Stimulated activated CD8-positive, alpha-beta memory T cell treated with anti-CD3 and anti-CD28 coated beads, Interleukin-15, amount 100 ng/mL, for 4 hours (primary cell): Measurements from ENCODE around the gene ADAMTS14.

Experiments used
- DNase-seq, 2 donors: peaks; one replicate each; pipeline ENCODE4 v3.0.0-alpha.2; 2020; ENCODE audit warnings: low read depth in 2 of 2

The ADAMTS14 gene

DNA sequence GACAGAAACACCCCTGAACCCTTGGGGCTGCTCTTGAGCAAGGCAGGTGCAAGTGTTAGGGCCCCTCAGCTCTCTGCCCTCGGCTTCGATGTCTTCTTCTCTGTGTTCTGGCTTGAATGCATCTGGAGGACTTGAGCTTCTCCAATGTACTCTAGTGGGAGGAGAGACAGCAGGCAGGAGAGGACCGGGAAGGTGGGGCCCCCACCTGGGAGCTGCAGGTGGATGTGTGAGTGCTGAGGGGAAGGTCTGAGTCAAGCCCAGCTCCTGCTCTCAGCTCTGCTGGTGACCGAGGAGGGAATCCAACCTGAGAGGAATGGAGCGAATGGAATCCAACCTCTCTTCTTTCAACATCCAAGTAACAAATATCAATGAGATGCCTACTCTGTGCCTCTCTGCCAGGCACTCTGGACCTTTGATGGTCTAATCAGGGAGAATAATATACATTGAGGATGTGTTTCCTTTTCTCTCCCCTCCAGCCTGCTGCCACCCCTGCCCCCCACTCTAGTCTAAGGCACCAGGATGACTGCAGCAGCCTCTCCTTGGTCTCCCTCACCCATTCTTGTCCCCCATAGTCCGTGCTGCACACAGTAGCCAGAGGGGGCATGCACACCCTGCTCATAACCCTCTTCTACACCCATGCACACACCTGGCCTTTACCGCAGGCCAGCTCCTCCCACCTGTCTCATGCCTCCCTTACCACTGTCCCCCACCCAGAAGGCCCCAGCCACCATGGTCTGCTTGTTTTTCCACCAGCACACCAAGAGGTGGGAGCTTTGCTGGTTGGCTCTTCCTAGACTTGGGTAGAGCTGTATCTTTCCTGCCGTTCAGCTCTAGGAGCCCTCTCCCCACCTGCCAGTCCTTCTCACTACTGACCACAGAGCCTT, 99.2 kb downstream of the ADAMTS14 start:
- no peak for DNase-seq

DNA sequence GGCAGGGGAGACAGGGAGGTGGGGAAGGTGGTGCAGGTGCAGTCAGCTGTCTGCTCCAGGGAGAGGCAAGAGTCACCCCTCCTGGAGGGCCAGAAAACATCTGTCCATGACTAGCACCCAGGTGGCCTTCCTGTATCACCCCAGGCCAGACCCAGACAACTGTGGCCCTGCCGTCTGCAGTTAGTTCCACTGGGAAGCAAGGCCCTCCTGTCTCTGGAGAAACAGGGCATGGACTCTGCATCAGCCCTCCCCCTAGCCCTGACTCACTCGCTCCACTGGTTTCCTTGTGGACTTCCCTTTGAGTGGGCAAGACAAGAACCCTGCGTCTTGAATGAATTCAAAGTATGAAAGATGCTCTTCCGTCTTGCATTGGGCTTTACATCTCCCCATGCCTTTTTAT, 100.3 kb downstream of the ADAMTS14 start:
- no peak for DNase-seq

DNA sequence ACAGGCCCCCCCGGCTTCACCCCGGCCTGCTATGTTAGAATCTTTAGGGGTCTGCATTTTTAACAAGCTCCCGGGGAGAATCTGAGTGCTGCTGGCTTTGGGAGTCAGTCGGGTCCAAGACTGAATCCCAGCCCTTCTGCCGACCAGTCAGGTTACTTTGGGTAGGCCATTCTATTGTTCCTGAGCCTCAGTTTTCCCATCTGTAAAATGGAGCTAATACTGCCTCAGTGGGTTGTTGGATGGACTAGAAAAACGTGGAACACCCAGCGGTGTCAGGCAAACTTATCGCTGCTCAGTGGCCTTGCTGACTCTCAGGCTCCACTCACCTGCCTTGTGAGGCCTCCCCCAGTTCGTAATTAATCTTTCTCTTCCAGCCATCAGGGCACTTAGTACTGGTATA, 101.2 kb downstream of the ADAMTS14 start:
- no peak for DNase-seq

DNA sequence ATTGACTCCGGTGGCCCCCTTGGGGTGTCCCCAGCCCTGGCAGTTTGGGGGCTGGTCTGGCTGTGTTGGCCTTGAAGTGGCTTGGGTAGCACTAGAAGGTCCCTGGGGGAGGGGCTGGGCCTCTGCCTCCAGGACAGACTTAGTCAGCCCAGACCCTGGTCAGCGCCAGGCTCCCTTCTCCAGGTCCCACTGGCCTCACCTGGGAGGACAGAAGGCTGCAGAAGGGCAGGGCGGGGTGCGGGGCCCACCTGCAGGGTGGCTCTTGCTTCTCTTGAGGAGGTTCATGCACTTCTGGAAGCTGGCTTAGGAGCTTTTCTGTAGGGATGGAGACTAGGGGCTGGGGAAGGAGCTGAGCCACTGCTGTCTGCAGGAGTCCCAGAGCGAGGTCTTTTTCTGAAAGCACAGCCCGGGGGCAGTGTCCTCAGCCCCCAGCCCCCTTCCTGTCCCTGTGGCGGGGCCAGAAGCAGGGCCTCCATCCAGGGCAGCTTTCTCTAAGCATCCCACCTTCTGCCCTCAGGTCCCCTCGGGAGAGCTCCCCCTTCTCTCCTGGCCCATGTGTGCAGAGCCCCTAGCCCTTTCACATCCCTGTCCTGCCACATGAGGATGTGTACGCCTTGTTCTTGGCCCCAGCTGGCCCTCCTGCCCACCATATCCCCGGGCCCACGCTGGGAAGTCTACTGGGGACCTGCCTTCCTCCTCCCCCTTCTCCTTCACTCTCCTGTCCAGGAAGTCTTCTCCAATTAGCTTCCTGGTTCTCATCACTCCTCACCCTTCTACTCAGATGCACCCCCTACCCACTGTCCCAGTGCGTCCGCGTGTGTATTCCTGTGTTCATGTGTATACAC, 101.9 kb downstream of the ADAMTS14 start:
- no peak for DNase-seq

DNA sequence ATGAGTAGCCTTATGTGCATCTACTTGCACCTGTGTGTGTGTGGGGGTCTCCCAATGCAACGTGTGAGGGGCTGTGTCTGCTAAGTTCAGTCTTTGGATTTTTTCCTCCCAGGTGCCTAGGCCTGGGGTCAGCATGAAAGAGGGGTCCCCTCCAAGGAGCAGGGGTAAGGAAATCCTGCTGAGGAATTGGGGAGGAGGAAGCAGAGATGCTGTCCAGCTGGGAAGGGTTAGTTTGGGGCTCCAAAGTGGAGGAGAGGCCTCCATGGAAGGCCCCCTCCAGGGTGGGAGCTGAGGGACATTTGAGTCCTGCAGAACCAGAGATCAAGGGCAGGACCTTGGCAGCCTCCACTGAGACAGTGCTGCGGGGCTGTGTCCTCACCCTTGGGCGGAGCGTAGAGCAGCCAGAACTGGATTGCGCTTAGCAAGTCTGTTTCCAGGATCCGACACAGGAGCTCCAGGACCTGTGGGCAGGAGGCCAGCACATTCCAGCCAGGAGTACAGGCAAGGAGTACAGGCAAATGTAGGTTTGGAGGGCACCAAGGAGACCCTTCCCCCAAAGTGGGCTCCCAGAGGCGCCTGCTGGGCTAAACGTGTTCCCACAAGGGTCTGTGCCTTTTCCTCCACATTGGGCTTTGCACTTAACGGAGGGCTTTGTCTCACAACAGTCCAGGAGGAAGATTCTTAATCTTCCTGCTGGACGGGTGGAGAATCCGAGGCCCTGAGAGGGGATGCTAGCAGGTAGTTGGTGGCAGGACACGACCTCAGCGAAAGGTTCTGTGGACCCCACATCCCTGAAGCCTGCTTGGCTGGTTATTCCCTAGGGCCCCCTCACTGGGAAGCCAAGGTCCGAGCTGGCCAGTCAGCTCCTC, 102.7 kb downstream of the ADAMTS14 start:
- DNase-seq, result no peak

DNA sequence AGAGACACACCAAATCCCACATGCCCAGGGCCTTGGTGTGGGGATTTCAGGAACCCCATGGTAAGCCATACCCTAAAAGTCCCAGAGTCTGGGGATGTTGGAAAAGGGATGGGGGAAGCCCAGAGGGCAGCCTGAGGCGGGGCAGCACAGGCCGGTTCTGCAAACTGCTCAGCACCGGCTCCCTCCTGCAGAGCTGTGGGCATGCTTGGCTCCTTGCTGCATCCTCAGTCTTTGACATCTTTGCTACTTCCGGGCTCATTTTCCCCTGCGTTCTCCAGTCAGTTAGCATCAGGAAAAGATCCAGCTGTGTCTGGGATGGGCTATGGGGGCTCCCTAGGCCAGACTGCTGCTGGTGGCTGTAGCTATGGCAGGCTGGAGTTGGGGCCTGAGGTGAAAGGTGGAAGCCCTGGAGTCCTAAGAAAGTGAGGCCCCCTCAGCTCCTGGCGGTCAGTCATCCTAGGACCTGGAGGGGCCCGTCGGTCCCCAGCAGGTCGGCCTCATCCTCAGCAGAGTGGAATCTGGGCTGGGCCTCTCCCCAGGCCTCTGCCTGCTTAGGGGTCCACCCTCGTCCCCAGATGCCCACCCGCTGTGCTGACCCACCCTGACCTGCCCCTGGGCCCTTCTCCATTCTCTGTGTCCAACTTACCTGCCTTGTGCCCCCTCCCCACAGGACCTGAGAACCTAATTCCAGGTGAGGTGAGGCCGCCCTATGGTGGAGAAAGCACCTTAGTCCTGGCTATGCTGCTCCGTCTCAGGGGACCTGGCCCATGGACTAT, 103.6 kb downstream of the ADAMTS14 start:
- no peak for DNase-seq

DNA sequence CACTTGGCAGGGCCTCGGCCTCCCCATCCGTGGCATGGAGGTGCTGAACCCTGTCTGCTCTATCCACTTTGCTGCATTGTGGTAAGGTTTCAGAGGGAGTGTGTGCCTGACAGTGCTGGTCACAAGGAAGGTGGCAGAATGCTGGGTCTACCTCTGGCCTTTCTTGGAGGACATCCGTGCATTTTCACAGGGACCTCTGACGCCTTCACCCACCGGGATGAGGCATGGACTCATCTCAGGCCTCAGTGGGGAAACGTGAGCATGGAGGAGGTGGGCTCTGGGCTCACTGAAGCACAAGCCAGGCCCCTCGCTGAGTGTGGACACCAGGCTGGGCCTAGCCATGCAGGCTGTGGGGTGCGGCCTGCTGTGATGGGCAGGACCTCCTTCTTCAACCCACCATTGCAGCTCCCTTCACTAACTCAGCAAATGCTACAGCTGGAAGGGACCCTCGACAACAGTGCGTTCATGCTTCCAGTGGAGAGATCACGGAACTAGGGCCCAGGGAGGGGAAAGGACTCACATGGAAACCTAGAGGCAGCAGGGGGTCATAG, 104.2 kb downstream of the ADAMTS14 start:
- no peak for DNase-seq

DNA sequence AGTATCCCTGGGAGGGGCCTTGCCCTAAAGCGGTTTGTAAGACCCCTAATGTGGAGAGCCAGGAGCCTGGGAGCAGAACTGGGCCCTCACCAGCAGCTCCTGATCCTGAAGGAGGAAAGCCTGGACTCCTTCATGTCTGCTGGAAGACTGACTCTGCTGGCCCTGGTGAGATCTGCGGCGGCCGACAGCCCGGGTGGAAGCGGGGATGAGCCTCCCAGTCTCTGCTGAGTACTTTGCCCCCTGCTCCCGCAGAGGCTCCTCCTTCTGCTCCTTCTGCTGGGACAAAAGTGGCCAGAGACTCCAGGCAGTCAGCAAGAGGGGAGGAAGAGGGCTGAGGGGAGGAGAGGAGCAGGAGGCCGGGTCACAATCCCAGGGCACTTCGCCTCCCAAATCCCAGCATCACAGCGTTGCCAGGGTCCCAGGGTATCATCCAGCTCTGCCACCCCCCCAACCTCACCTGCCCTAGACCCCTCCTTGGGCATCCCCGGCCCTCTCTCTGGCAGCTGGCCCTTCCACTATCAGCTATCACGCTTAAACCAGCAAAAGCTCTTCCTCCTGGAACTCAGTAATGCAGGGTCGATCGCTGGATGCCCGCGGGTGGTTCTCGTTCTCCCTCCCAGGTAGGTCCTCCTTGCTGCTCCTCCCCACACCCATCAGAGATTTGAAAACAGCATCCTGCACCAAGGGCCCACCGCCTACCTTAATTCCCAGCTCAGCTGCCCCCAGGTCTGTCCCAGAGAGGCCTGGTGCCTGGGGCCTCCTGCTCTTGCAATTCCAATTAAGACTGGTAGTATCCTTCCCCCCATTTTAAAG, 105.0 kb downstream of the ADAMTS14 start:
- no peak for DNase-seq

DNA sequence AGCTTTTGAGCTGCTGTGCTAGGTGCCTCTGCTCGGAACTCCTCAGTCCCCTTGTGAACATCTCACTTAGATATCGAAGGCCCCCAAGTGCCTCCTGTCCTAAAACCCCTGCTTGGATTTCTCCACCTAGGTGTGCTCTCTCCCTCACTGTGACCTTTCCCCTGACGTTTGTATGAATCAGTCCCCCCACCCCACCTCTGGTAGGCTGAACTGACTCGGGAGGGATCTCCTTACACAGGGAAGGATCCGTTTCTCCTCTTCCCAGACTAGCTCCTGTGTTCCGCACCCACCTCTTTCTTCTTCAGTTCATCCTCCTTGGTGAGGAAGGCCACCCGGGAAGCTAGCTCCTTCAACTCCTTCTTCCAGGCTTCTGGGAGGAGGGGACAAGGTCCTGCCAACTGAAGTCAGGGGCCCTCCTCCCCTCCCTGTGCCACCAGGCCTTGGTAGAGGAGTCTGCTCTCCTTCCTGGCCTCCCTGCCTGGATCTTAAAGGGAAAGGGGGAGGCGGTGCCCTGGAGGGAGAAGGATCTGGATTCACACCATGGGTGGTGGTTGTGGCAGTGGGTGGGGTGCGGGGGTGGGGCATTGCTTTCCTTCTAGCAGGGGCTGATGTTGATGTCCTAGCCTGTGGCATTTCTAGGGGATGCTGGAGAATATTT, 106.1 kb downstream of the ADAMTS14 start:
- no peak for DNase-seq

DNA sequence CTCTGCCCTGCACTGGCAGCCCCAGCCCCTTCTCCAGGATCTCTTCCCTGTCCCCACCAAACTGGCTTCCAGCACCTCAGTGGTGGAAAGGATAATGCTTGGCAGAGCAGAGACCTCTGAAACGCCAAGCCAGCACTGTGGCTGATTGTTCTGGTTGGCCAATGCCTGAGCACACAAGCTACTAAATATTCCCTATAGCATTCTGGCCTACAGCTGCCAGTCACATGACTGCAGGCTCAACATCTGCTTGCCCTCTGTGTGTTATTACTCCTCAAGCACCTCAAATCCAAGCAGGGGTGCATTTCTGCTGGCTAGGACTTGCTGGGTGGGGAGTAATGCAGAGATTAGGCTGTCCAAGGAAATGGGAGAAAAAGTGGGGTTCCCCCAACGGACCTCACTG, 106.8 kb downstream of the ADAMTS14 start:
- DNase-seq, result no peak

DNA sequence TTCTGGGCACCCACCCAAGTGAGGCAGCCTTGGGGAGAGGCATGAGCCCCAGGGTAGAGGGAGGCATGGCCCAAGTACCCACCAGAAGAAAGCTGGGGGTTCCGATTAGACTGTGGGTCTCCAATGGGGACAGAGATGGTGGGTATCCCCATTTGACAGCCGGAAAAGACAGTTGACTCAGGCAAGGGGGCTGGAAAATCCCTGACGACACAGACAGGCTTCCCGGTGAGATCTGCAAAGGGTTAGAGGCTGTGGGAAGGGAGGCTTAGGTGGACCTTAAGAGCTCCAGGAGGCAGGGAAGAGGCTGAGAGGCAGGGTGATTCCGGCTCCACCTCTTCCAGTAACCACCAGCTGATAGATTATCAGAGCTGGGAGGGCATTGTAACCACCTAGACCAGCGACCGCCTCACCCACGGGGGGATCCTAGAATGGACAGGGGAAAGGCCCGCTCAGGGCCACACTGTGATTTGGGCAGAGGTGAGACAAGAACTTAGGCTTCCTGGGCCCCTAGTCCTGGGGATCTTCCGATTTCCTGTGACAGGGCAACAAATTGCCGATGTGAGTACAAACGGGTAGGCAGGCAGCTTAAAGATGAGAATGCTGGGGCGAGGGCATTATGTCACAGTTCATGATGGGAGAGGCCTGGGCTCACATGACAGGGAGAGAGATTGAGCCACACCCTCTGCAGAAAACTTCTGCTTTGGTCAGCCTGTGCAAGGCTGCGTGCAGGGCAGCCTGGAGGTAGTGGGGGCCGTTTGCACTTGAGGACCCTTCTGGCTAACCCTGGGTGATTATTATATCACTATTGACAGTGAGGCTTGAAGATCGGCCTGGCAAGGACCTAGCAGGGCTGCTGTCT, 107.4 kb downstream of the ADAMTS14 start:
- DNase-seq, result no peak

DNA sequence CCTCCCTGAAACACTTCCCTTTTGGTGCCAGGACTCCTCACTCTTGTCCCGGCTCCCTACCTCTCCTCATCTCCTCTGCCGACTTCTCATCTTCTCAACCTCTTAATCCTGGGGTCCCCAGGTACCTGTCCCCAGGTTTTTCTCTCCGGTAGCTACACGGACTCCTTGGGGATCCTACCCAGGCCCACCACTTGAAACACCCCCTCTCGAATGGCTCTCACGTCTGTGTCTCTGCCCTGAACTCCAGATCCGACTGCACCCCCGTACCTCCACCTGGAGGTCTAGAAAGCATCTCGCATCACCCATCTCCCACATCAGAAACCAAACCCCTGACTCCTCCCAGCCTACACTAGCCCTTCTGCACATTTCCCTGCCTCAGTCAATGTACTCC, 108.1 kb downstream of the ADAMTS14 start:
- no peak for DNase-seq

DNA sequence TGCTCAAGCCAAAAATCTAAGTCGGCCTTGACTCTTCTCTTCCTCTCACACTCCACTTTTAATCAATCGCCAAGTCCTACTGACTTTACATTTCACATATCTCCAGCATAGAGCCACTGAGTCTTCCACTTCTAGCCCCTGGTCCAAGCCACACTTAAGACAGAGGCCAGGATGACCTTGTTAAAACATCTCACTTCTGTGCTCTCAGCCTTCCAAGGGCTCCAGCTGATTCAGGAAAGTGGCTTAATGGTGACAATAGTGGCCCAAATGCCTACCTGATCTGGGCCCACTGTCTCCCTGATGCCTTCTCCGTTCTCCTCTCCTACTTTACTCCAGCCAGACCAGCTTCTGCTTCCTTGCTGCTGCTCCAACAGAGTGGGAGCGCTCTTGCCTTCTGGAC, 108.5 kb downstream of the ADAMTS14 start:
- no peak for DNase-seq

DNA sequence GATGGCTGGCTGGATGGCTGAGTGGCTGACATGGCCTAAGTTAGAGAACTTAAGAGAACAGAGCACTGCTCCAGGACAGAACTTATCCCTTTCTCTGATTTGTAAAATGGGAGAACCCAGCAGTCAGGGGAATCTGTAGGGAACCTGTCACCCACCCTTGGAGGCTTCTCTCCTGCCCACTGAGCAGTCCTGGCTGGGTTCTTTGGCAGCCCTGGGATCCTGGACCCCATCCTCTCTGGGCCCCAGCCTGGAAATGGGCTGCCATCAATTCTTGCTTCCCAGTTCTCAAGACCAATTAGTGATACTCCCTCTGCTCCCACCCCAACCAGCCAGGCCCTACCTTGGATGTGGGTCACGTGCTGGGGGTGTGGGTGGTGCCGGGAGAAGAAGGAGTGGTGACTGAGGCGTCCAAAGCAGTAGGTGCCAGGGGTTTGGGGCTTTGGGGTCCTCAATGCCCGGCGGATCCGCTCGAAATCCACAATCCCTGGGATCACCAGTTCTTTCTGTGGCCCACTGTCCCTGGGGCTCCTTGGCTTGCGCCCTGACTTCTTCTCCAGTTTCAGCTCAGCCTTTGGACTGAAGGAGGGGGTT, 109.2 kb downstream of the ADAMTS14 start:
- no peak for DNase-seq

DNA sequence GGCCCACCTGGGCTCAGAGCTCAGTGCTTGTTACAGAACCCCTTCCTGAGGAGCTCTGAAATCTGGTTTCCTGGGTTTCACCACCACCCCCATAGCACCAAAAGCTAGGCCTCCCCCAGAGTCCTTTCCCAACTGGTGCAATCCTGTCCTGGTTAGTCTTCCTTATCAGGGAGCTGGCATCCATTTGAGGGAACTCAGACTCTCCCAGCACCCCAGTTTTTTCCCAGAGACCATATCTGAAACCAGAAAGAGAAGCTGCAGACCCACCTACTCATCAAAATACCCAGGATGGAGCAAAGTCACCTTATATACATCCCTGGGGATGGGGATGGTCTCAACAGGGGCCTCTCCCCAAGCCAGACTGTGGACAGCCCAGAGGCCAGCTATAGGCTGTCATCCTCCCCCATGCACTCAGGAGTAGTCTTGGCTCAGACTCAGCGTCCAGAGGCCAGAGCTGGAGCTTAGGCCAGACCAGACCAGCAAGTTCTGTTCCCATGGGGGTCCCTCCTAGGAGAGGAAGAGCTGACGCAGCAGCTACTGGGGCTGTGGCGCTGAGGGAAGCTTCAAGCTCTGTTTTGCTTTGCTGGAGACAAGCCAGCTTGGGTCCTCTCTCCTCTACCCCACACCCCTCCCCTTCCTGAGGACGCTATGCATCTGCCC, 109.9 kb downstream of the ADAMTS14 start:
- DNase-seq, result no peak

DNA sequence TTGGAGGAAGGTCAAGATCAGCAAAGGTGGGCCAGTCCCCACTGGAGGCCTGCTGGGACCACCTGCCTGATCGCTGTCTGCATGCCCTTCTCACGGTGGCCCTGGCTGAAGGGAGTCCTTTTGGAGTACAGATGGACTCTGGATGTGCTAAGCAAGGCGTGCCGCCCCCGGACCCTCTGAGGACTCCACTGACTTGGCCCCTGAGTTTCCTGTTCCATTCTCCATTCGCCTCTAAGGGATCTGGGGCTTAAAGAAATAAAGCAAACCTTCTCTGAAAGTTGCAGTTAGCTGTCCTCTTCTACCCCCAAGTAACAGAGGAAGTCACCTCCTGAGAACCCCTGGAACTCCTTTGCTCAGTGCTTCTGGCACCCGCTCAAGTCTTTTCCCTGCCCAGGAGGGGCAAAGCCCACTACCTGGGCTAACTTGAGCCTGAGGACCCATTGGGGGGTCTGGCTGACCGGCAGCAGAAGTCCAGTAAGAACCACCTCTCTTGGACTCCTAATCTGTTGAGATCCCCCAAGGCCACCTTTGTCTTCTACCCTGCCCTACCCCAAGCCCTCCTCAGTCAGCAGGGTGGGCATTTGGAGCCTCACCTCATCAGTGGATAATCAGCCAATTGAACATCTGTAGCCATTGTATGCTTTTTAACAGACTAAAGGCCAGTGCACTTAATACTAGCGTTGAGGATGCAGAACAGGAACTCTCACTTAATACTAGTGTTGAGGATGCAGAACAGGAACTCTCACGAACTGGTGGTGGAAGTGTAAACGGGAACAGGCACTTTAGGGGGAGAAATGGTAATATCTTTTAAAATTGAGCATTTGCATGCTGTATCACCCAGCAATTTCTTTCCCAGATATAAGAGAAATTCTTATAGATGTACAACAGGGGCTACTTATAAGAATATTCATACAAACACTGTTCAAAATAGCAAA, 110.7 kb downstream of the ADAMTS14 start:
- DNase-seq, result no peak
